WTC11 (cell line): Measurements from ENCODE around the gene LDLRAD4. TPM values are rescaled to one million over a fixed set of nuclear protein-coding genes. Genes with fewer than 3 reads are reported as not detected.

Source experiments
- ATAC-seq: fragments of 200-7000 bp; cut with Tn5 transposase; 2 replicates; pipeline ENCODE4 v1.10.0; 2021; ENCODE audit warnings: mild to moderate bottlenecking, moderate library complexity
- CTCF ChIA-PET: fragments of 300-600 bp; sonication (Branson Sonifier 250); formaldehyde crosslinking; loops from one replicate; lab custom pipeline; 2021; ENCODE audit warnings: antibody characterized with exemption; lab: Charles Lee
- POLR2A ChIA-PET: fragments of 350-600 bp; sonication (Branson Sonifier 250); formaldehyde crosslinking; loops from one replicate; lab custom pipeline; 2021; ENCODE audit warnings: antibody characterized with exemption; lab: Charles Lee
- DNase-seq: peaks from one replicate; pipeline ENCODE4 v3.0.0; 2021; ENCODE audit warnings: low spot score
- H3K27ac Mint-ChIP-seq: 2 replicates; pipeline ENCODE4 v1.8.0; 2021; ENCODE audit warnings: mixed read lengths
- H3K27me3 Mint-ChIP-seq: 2 replicates; pipeline ENCODE4 v1.8.0; 2021; ENCODE audit warnings: low read depth, mild to moderate bottlenecking, moderate library complexity, mixed read lengths
- H3K36me3 Mint-ChIP-seq: 2 replicates; pipeline ENCODE4 v1.8.0; 2021; ENCODE audit warnings: mixed read lengths
- H3K4me1 Mint-ChIP-seq: 2 replicates; pipeline ENCODE4 v1.8.0; 2022; ENCODE audit warnings: mixed read lengths
- H3K4me3 Mint-ChIP-seq: 2 replicates; pipeline ENCODE4 v1.8.0; 2021; ENCODE audit warnings: mild to moderate bottlenecking, moderate library complexity, mixed read lengths
- H3K9me3 Mint-ChIP-seq: 2 replicates; pipeline ENCODE4 v1.8.0; 2021; ENCODE audit warnings: mixed read lengths
- AR ChIP-seq: fragments of 250-450 bp; sonication (Bioruptor Pico); IDR thresholded peaks from 2 replicates; pipeline ENCODE4 v1.9.0; 2021; ENCODE audit warnings: mild to moderate bottlenecking
- CBFB ChIP-seq: sonication (generic); formaldehyde crosslinking; IDR thresholded peaks from 2 replicates; pipeline ENCODE4 v1.8.1; 2022; ENCODE audit warnings: mild to moderate bottlenecking, low read depth, missing genetic modification reagents
- CDX4 ChIP-seq: fragments of 250-450 bp; sonication (Bioruptor Pico); IDR thresholded peaks from 2 replicates; pipeline ENCODE4 v1.9.0; 2021; ENCODE audit warnings: moderate library complexity, mild to moderate bottlenecking, inconsistent platforms, borderline replicate concordance
- CREM ChIP-seq: sonication (generic); formaldehyde crosslinking; IDR thresholded peaks from 2 replicates; pipeline ENCODE4 v1.8.1; 2022; ENCODE audit warnings: mild to moderate bottlenecking, missing genetic modification reagents, moderate library complexity
- E2F4 ChIP-seq: sonication (generic); formaldehyde crosslinking; IDR thresholded peaks from 2 replicates; pipeline ENCODE4 v1.8.1; 2022; ENCODE audit warnings: low read depth, mild to moderate bottlenecking, moderate library complexity, missing genetic modification reagents, borderline replicate concordance
- EMX1 ChIP-seq: fragments of 250-450 bp; sonication (Bioruptor Pico); IDR thresholded peaks from 2 replicates; pipeline ENCODE4 v1.8.0; 2021; ENCODE audit warnings: mild to moderate bottlenecking
- ERG ChIP-seq: fragments of 250-450 bp; sonication (Bioruptor Pico); IDR thresholded peaks from 2 replicates; pipeline ENCODE4 v1.8.0; 2021; ENCODE audit warnings: mild to moderate bottlenecking
- GRHL2 ChIP-seq: fragments of 250-450 bp; sonication (Bioruptor Pico); IDR thresholded peaks from 2 replicates; pipeline ENCODE4 v1.8.0; 2022; ENCODE audit warnings: mild to moderate bottlenecking, moderate library complexity; ENCODE audit not compliant: insufficient replicate concordance, severe bottlenecking
- GTF2I ChIP-seq: fragments of 250-450 bp; sonication (Bioruptor Pico); conservative IDR thresholded peaks from 2 replicates; pipeline ENCODE4 v1.4.0; 2021; ENCODE audit warnings: mild to moderate bottlenecking
- IRF1 ChIP-seq: sonication (generic); formaldehyde crosslinking; IDR thresholded peaks from 2 replicates; pipeline ENCODE4 v1.8.0; 2023; ENCODE audit warnings: missing genetic modification reagents
- NFATC4 ChIP-seq: fragments of 250-450 bp; sonication (Bioruptor Pico); IDR thresholded peaks from 2 replicates; pipeline ENCODE4 v1.9.0; 2021; ENCODE audit warnings: mild to moderate bottlenecking
- PRDM15 ChIP-seq: sonication (generic); formaldehyde crosslinking; IDR thresholded peaks from 2 replicates; pipeline ENCODE4 v1.8.0; 2022; ENCODE audit warnings: missing genetic modification reagents
- RORB ChIP-seq: fragments of 250-450 bp; sonication (Bioruptor Pico); IDR thresholded peaks from 2 replicates; pipeline ENCODE4 v1.9.0; 2021; ENCODE audit warnings: mild to moderate bottlenecking
- SP1 ChIP-seq: sonication (generic); formaldehyde crosslinking; conservative IDR thresholded peaks from 2 replicates; pipeline ENCODE4 v1.8.1; 2022; ENCODE audit warnings: missing genetic modification reagents
- ZBTB43 ChIP-seq: sonication (generic); formaldehyde crosslinking; IDR thresholded peaks from 2 replicates; pipeline ENCODE4 v1.8.1; 2023; ENCODE audit warnings: mild to moderate bottlenecking, missing genetic modification reagents
- ZMAT4 ChIP-seq: fragments of 250-450 bp; sonication (Bioruptor Pico); IDR thresholded peaks from 2 replicates; pipeline ENCODE4 v1.9.0; 2021; ENCODE audit warnings: mild to moderate bottlenecking
- ZNF219 ChIP-seq: sonication (generic); formaldehyde crosslinking; IDR thresholded peaks from 2 replicates; pipeline ENCODE4 v1.8.0; 2023; ENCODE audit warnings: missing genetic modification reagents, mild to moderate bottlenecking, borderline replicate concordance
- ZNF263 ChIP-seq: sonication (generic); formaldehyde crosslinking; IDR thresholded peaks from 2 replicates; pipeline ENCODE4 v1.8.1; 2022; ENCODE audit warnings: low read depth, mild to moderate bottlenecking, moderate library complexity, missing genetic modification reagents
- ZNF423 ChIP-seq: fragments of 250-450 bp; sonication (Bioruptor Pico); IDR thresholded peaks from 2 replicates; pipeline ENCODE4 v2.1.2; 2022; ENCODE audit warnings: mild to moderate bottlenecking, moderate library complexity
- total RNA-seq: library from RNA; stranded (reverse); gene quantifications from 3 replicates; pipeline ENCODE4 v1.2.3, GENCODE V29; 2021

LDLRAD4 gene
- total RNA-seq, 1 experiment from 2014 or later: 6.2 TPM

GRCh38 chr18:13646633-13647032 lies 428.1 kb downstream of the LDLRAD4 start (continued):
- TF ChIP-seq ZNF263 (CRISPR knock-in tag) (no peak), EMX1 (CRISPR knock-in tag) (no peak)

- ChIA-PET POLR2A (interaction anchor here (0.6 kb wide), 1 partner anchor 648 kb away, joined by 7 read pairs; no protein-coding TSS in a partner anchor), CTCF (no interaction called here)
- no peak for TF ChIP-seq CBFB (CRISPR knock-in tag)
- TF ChIP-seq NFATC4 (CRISPR knock-in tag): no peak
- no peak for TF ChIP-seq ZNF219 (CRISPR knock-in tag)
- TF ChIP-seq IRF1 (CRISPR knock-in tag): no peak
- no peak for TF ChIP-seq CREM
- no peak for TF ChIP-seq ZMAT4 (CRISPR knock-in tag)
- TF ChIP-seq CDX4 (CRISPR knock-in tag): no peak
- TF ChIP-seq GTF2I (CRISPR knock-in tag): no peak
- TF ChIP-seq ZNF423 (CRISPR knock-in tag): no peak
- TF ChIP-seq ZBTB43: no peak
- TF ChIP-seq ERG (CRISPR knock-in tag): no peak
- TF ChIP-seq E2F4 (CRISPR knock-in tag): no peak
- Mint-ChIP-seq H3K4me1 (peaks cover 5% of the 10 kb centered on the region; the same call in 1 of the 2 replicates), H3K4me3 (no peak overlapping the region), H3K36me3 (no peaks in the 10 kb centered on the region), H3K27ac (no peak overlapping the region), H3K9me3 (no peaks in the 10 kb centered on the region), H3K27me3 (no peaks in the 10 kb centered on the region; the same call in 1 of the 2 replicates)
- ATAC-seq (no peak), DNase-seq (no peak)
Observed at GRCh38 chr18:13647761-13648160, 429.2 kb downstream of the LDLRAD4 start.

GRCh38 chr18:13649397-13650390 lies 431.1 kb downstream of the LDLRAD4 start:
- DNase-seq (no peak), ATAC-seq (no peak)
- no peak overlapping the region for H3K4me3 Mint-ChIP-seq
- CTCF ChIA-PET: no interaction called here
- H3K27me3 Mint-ChIP-seq: no peaks in the 10 kb centered on the region
- H3K9me3 Mint-ChIP-seq: no peaks in the 10 kb centered on the region
- POLR2A ChIA-PET: no interaction called here
- peaks cover 17% of the 10 kb centered on the region for H3K4me1 Mint-ChIP-seq
- H3K27ac Mint-ChIP-seq: no peak overlapping the region
- no peaks in the 10 kb centered on the region for H3K36me3 Mint-ChIP-seq
- TF ChIP-seq AR (CRISPR knock-in tag) (no peak), SP1 (CRISPR knock-in tag) (no peak), PRDM15 (no peak), GRHL2 (CRISPR knock-in tag) (no peak), RORB (CRISPR knock-in tag) (no peak)
